M059J (cell line): ENCODE data around the gene FABP2. TPM values are rescaled to one million over a fixed set of nuclear protein-coding genes. Genes with fewer than 3 reads are reported as not detected.
"Not testable (repeated sequence)": the region's sequence is repeated elsewhere in the genome, so short reads cannot be mapped to it uniquely, and the experiment has no call there.

ENCODE experiments used
- DNase-seq: peaks from one replicate; pipeline ENCODE4 v3.0.0-alpha.2; 2012; ENCODE audit warnings: low read depth
- total RNA-seq: library from RNA; depleted of rRNA; stranded (reverse); fragments of >200 nt; shearing (Covaris generic); gene quantifications from 2 replicates; pipeline ENCODE4 v1.2.3, GENCODE V29; 2014; rRNA removed

The FABP2 gene
- not detected in 2 replicates for total RNA-seq

- DNase-seq, result no peak
Observed at GRCh38 chr4:119321921-119322687, at the start of gene FABP2. FABP2 (minus strand) TSS chr4:119322138; CDS start chr4:119322102, 36 bp downstream.

GRCh38 chr4:119370951-119371683 is 49.2 kb upstream of the FABP2 start:
- DNase-seq, result not testable (repeated sequence)

GRCh38 chr4:119370392-119370791 is 48.5 kb upstream of the FABP2 start:
- peak; percentile 1 for DNase-seq

- DNase-seq, result not testable (repeated sequence)
Observed at GRCh38 chr4:119366802-119367201, 44.9 kb upstream of the FABP2 start.

GRCh38 chr4:119364203-119364602 is 42.3 kb upstream of the FABP2 start:
- not testable (repeated sequence) for DNase-seq

- DNase-seq, result not testable (repeated sequence)
Observed at GRCh38 chr4:119363372-119363771, 41.4 kb upstream of the FABP2 start.

GRCh38 chr4:119362413-119362812 is 40.5 kb upstream of the FABP2 start:
- not testable (repeated sequence) for DNase-seq

- DNase-seq, result not testable (repeated sequence)
Observed at GRCh38 chr4:119359873-119360272, 37.9 kb upstream of the FABP2 start.

- DNase-seq, result not testable (repeated sequence)
Observed at GRCh38 chr4:119356796-119357195, 34.9 kb upstream of the FABP2 start.

- not testable (repeated sequence) for DNase-seq
Observed at GRCh38 chr4:119356041-119356440, 34.1 kb upstream of the FABP2 start.

- DNase-seq, result not testable (repeated sequence)
Observed at GRCh38 chr4:119353364-119353763, 31.4 kb upstream of the FABP2 start.

GRCh38 chr4:119348169-119348568 is 26.2 kb upstream of the FABP2 start:
- not testable (repeated sequence) for DNase-seq

GRCh38 chr4:119343293-119343692 is 21.4 kb upstream of the FABP2 start:
- not testable (repeated sequence) for DNase-seq

- DNase-seq, result not testable (repeated sequence)
Observed at GRCh38 chr4:119339895-119340294, 18.0 kb upstream of the FABP2 start.

- DNase-seq, result peak; percentile 3
Observed at GRCh38 chr4:119337010-119337409, 15.1 kb upstream of the FABP2 start.

- not testable (repeated sequence) for DNase-seq
Observed at GRCh38 chr4:119336332-119336979, 14.5 kb upstream of the FABP2 start.

- DNase-seq, result no peak
Observed at GRCh38 chr4:119329835-119330620, 8.1 kb upstream of the FABP2 start.

- no peak for DNase-seq
Observed at GRCh38 chr4:119328695-119329094, 6.8 kb upstream of the FABP2 start.

GRCh38 chr4:119317990-119318389 is 3.9 kb downstream of the FABP2 start:
- DNase-seq, result no peak

- no peak for DNase-seq
Observed at GRCh38 chr4:119315036-119315435, 6.9 kb downstream of the FABP2 start.

GRCh38 chr4:119314356-119314755 is 7.6 kb downstream of the FABP2 start:
- DNase-seq, result peak; percentile 46
